H1 (cell line): ENCODE data around the gene GPR31. TPM values are rescaled to one million over a fixed set of nuclear protein-coding genes. Genes with fewer than 3 reads are reported as not detected.
"Not testable (repeated sequence)": the region's sequence is repeated elsewhere in the genome, so short reads cannot be mapped to it uniquely, and the experiment has no call there.

Experiments used
- CTCF ChIA-PET: fragments of 300-600 bp; sonication (Branson Sonifier 250); formaldehyde crosslinking; loops from one replicate; lab custom pipeline; 2021; ENCODE audit not compliant: partially characterized antibody; lab: Charles Lee
- POLR2A ChIA-PET: fragments of 300-600 bp; sonication (Branson Sonifier 250); formaldehyde crosslinking; loops from one replicate; lab custom pipeline; 2021; ENCODE audit warnings: inconsistent platforms; ENCODE audit not compliant: partially characterized antibody; lab: Charles Lee
- DNase-seq, 2 experiments: peaks; one replicate each; pipeline versions ENCODE4 v3.0.0 to v3.0.0-alpha.2; 2010 to 2022; ENCODE audit warnings: low spot score in 2 of 2, low read depth in 1 of 2, mixed read lengths in 1 of 2
- FAIRE-seq: peaks from 2 replicates; lab custom pipeline; 2011; peaks lifted over from hg19 to GRCh38; lab: Jason Lieb, UNC
- H2AFZ ChIP-seq: 2 replicates; pipeline ENCODE4 v1.8.1; 2012; ENCODE audit warnings: low read length, inconsistent platforms
- H2AK5ac ChIP-seq: 2 replicates; pipeline ENCODE4 v1.6.1; 2013; ENCODE audit warnings: low read depth, low read length
- H2BK120ac ChIP-seq: replicated peaks from 2 replicates; pipeline ENCODE3; 2013; ENCODE audit warnings: low read depth, low read length, inconsistent platforms
- H2BK12ac ChIP-seq: 2 replicates; pipeline ENCODE4 v1.6.1; 2013; ENCODE audit warnings: low read depth, low read length
- H2BK15ac ChIP-seq: 2 replicates; pipeline ENCODE4 v1.6.1; 2013; ENCODE audit warnings: low read length
- H2BK20ac ChIP-seq: 2 replicates; pipeline ENCODE4 v1.6.1; 2013; ENCODE audit warnings: low read length
- H2BK5ac ChIP-seq: 2 replicates; pipeline ENCODE4 v1.6.1; 2013; ENCODE audit warnings: low read depth, low read length
- H3K14ac ChIP-seq: 2 replicates; pipeline ENCODE4 v1.6.1; 2013; ENCODE audit warnings: inconsistent platforms; ENCODE audit not compliant: insufficient read length
- H3K18ac ChIP-seq: 2 replicates; pipeline ENCODE4 v1.6.1; 2013; ENCODE audit warnings: low read length; ENCODE audit errors: extremely low read depth
- H3K23ac ChIP-seq: 2 replicates; pipeline ENCODE4 v1.6.1; 2013; ENCODE audit warnings: inconsistent platforms; ENCODE audit not compliant: insufficient read length
- H3K23me2 ChIP-seq: 2 replicates; pipeline ENCODE4 v1.6.1; 2013; ENCODE audit warnings: low read depth, low read length
- H3K27ac ChIP-seq: 2 replicates; pipeline ENCODE4 v1.6.1; 2011; ENCODE audit warnings: low read depth, low read length, inconsistent platforms
- H3K27me3 ChIP-seq, 4 experiments: replicated peaks in 1 of 4; 1 replicate in 1 of 4; 2 replicates in 3 of 4; pipeline versions ENCODE4 v1.6.1 to v1.8.1; 2011 to 2013; ENCODE audit warnings: low read length in 3 of 4, mild to moderate bottlenecking in 3 of 4, inconsistent platforms in 2 of 4, mixed read lengths in 2 of 4, moderate library complexity in 1 of 4; ENCODE audit not compliant: control insufficient read depth in 3 of 4, insufficient read depth in 3 of 4; ENCODE audit errors: extremely low read depth in 1 of 4
- H3K36me3 ChIP-seq, 4 experiments: 2 replicates each; pipeline versions ENCODE4 v1.6.1 to v1.8.1; 2011 to 2013; ENCODE audit warnings: mild to moderate bottlenecking in 4 of 4, low read length in 3 of 4, moderate library complexity in 2 of 4, control low read depth in 1 of 4, inconsistent platforms in 1 of 4; ENCODE audit not compliant: insufficient read depth in 4 of 4, control insufficient read depth in 2 of 4
- H3K4ac ChIP-seq: replicated peaks from 2 replicates; pipeline ENCODE3; 2013; ENCODE audit warnings: low read length, low read depth, mixed read lengths, inconsistent platforms; ENCODE audit not compliant: insufficient read length
- H3K4me1 ChIP-seq, 4 experiments: replicated peaks in 1 of 4; 1 replicate in 1 of 4; 2 replicates in 3 of 4; pipeline versions ENCODE4 v1.6.1 to v1.8.1; 2011 to 2013; ENCODE audit warnings: low read length in 3 of 4, inconsistent platforms in 2 of 4, mixed read lengths in 1 of 4; ENCODE audit not compliant: insufficient read depth in 4 of 4, control insufficient read depth in 3 of 4
- H3K4me2 ChIP-seq, 2 experiments: 2 replicates each; pipeline versions ENCODE4 v1.6.1 to v1.8.1; 2011 to 2013; ENCODE audit warnings: low read depth in 2 of 2, low read length in 2 of 2, control low read depth in 1 of 2, inconsistent platforms in 1 of 2, mild to moderate bottlenecking in 1 of 2; ENCODE audit not compliant: insufficient read depth in 1 of 2
- H3K4me3 ChIP-seq, 4 experiments: fragments of 200-600, 300-600 bp in 1 of 4; sonication (generic), shearing (Covaris generic), sonication (Bioruptor Twin) in 1 of 4; 2 replicates each; pipeline versions ENCODE4 v1.5.1 to v1.8.1; 2011 to 2016; ENCODE audit warnings: low read length in 4 of 4, low read depth in 3 of 4, control low read depth in 2 of 4, inconsistent platforms in 2 of 4, mild to moderate bottlenecking in 2 of 4, mixed read lengths in 1 of 4, moderate library complexity in 1 of 4; ENCODE audit not compliant: insufficient read depth in 2 of 4; ENCODE audit errors: extremely low read depth in 1 of 4
- H3K56ac ChIP-seq: replicated peaks from 2 replicates; pipeline ENCODE3; 2013; ENCODE audit warnings: low read depth, mild to moderate bottlenecking, mixed read lengths, low read length, inconsistent platforms; ENCODE audit not compliant: insufficient read length
- H3K79me1 ChIP-seq: 2 replicates; pipeline ENCODE4 v1.6.1; 2013; ENCODE audit warnings: low read depth, low read length, control low read depth
- H3K79me2 ChIP-seq, 2 experiments: 2 replicates each; pipeline versions ENCODE4 v1.6.1 to v1.8.1; 2012 to 2013; ENCODE audit warnings: low read length in 2 of 2, mild to moderate bottlenecking in 2 of 2, inconsistent platforms in 1 of 2; ENCODE audit not compliant: insufficient read depth in 2 of 2, control insufficient read depth in 1 of 2
- H3K9ac ChIP-seq, 4 experiments: replicated peaks in 1 of 4; 1 replicate in 1 of 4; 2 replicates in 3 of 4; pipeline versions ENCODE4 v1.6.1 to v1.8.1; 2011 to 2013; ENCODE audit warnings: low read depth in 3 of 4, low read length in 3 of 4, control low read depth in 2 of 4, mild to moderate bottlenecking in 2 of 4, moderate library complexity in 2 of 4, inconsistent platforms in 1 of 4; ENCODE audit errors: extremely low read depth in 1 of 4
- H3K9me3 ChIP-seq, 2 experiments: 2 replicates each; pipeline versions ENCODE4 v1.6.1 to v1.8.1; 2012 to 2013; ENCODE audit warnings: mild to moderate bottlenecking in 2 of 2, moderate library complexity in 2 of 2, control low read depth in 1 of 2, inconsistent platforms in 1 of 2, low read depth in 1 of 2, low read length in 1 of 2, mixed read lengths in 1 of 2; ENCODE audit not compliant: insufficient read depth in 2 of 2
- H4K20me1 ChIP-seq, 2 experiments: replicated peaks in 1 of 2; 2 replicates each; pipeline versions ENCODE3 to v1.8.1; 2011 to 2013; ENCODE audit warnings: inconsistent platforms in 2 of 2, low read length in 2 of 2, mild to moderate bottlenecking in 1 of 2; ENCODE audit not compliant: insufficient read depth in 2 of 2, control insufficient read depth in 1 of 2
- H4K5ac ChIP-seq: 2 replicates; pipeline ENCODE4 v1.6.1; 2013; ENCODE audit warnings: low read length, low read depth, mixed read lengths, inconsistent platforms; ENCODE audit not compliant: insufficient read length
- H4K8ac ChIP-seq: 2 replicates; pipeline ENCODE4 v1.8.0; 2013; ENCODE audit warnings: mild to moderate bottlenecking, moderate library complexity, low read length, inconsistent platforms; ENCODE audit not compliant: insufficient read depth; ENCODE audit errors: extremely low read depth
- H4K91ac ChIP-seq: replicated peaks from 2 replicates; pipeline ENCODE3; 2013; ENCODE audit warnings: low read length, mixed read lengths, inconsistent platforms; ENCODE audit not compliant: insufficient read length
- WGBS, 2 experiments: shearing (Covaris generic) in 1 of 2; methylation state at CpG; one replicate each; pipeline versions ENCODE4 v1.1.6 to v1.1.7; 2013 to 2015; ENCODE audit warnings: low lambda C conversion rate in 2 of 2, mixed read lengths in 2 of 2, inconsistent platforms in 1 of 2, low coverage in 1 of 2, missing lambda C conversion rate in 1 of 2; ENCODE audit not compliant: insufficient replicate concordance in 2 of 2, insufficient coverage in 1 of 2, insufficient read length in 1 of 2; ENCODE audit errors: extremely low coverage in 1 of 2, missing lambda C conversion rate in 1 of 2; 5-methylcytosine and 5-hydroxymethylcytosine counted together
- polyA plus RNA-seq, 7 experiments: library from polyadenylated mRNA; depleted of rRNA in 3 of 7; stranded (reverse) in 5 of 7; unstranded in 2 of 7; fragments of >200 nt in 5 of 7; fragments of 200-250 nt in 2 of 7; gene quantifications; 1 replicate in 5 of 7; 2 replicates in 1 of 7; 4 replicates in 1 of 7; pipeline versions ENCODE4 v1.2.1 to v1.2.3, GENCODE V29; 2011 to 2013; ENCODE audit warnings: missing spikeins in 2 of 7, mixed read lengths in 2 of 7
- total RNA-seq: library from RNA; stranded (reverse); fragmentation: NEBNext Ultra II Directional; extraction: Animal tissue kit (Norgen Biotek cat#: 25700); gene quantifications from 2 replicates; pipeline ENCODE4 v1.2.1, GENCODE V29; 2021

GPR31 gene
- total and polyA plus RNA-seq, 2 of the 8 experiments (the other 6 are each of a cell fraction or from before 2014, with no cell fraction given): not detected

DNA sequence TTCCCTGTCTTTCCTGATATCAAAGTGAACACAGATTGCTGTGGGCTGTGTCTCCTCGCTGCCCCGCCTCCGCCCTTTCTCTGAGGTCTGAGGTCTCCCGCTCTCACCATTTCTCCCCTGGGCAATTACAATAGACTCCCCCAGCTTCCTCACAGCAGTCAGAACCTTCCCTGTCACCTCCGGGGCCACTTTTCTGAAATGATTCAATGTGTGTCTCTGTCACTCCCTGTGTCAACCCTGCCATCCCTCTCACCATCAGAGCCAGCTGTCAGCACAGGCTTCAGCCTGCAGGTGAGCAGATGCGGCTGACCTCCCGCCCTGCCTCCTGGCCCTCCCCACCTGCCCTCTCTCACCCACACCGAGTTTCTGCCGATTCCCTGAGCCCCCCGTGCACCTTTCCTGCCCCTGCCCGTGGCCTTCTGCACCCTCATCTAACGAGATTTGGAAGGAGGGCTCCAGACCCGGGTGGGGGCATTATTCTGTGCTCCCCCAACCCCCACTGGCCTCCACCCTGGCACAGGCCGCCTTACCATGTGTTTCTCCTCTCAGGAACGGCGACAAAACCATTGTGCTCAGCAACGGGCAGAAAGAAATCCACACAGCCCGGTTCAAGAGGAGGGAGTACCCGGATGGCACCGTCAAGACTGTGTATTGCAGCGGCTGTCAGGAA lies 38.3 kb upstream of the GPR31 start:
- H2BK12ac ChIP-seq, H3K79me1 ChIP-seq, H3K56ac ChIP-seq, H3K4me1 ChIP-seq, H3K9ac ChIP-seq, H4K91ac ChIP-seq, H2BK120ac ChIP-seq, FAIRE-seq, H4K5ac ChIP-seq, H3K23me2 ChIP-seq, H2BK20ac ChIP-seq, H3K4ac ChIP-seq, H2BK5ac ChIP-seq, POLR2A ChIA-PET, H3K27ac ChIP-seq, H3K14ac ChIP-seq, DNase-seq, H3K27me3 ChIP-seq, H3K9me3 ChIP-seq, H3K18ac ChIP-seq, H3K36me3 ChIP-seq, H3K4me2 ChIP-seq, H3K4me3 ChIP-seq, H2BK15ac ChIP-seq, H4K8ac ChIP-seq, H3K79me2 ChIP-seq, H2AFZ ChIP-seq, H4K20me1 ChIP-seq, H2AK5ac ChIP-seq, H3K23ac ChIP-seq: not testable (repeated sequence)
- WGBS, 2 experiments: 88% methylated on average over 10 of the region's 21 CpGs; no CpG with 5 or more reads in 1 of the 2 experiments
- CTCF ChIA-PET: interaction anchor here (2.0 kb wide), 1 partner anchor 13 kb away, joined by 8 read pairs; no protein-coding TSS in a partner anchor
